Endothelial cell of umbilical vein (primary cell): Measurements from ENCODE around the gene KCTD18. TPM values are rescaled to one million over a fixed set of nuclear protein-coding genes. Genes with fewer than 3 reads are reported as not detected.

Experiments
- BruUV-seq: library from RNA; stranded (reverse); fragments of 400-500 nt; replicated peaks from 2 replicates; lab custom pipeline; 2021; lab: Mats Ljungman, UMichigan
- CTCF ChIA-PET: fragments of 300-600, 350-600 bp; sonication (Branson Sonifier 250); formaldehyde crosslinking; loops from one replicate; lab custom pipeline; 2021; ENCODE audit warnings: antibody characterized with exemption, inconsistent platforms; lab: Charles Lee
- POLR2A ChIA-PET: fragments of 300-600, 350-600 bp; sonication (Branson Sonifier 250); formaldehyde crosslinking; loops from one replicate; lab custom pipeline; 2021; ENCODE audit warnings: antibody characterized with exemption, inconsistent platforms; lab: Charles Lee
- DNase-seq: peaks from one replicate; pipeline ENCODE4 v3.0.0-alpha.2; 2011; ENCODE audit warnings: low read depth, low spot score
- FAIRE-seq: peaks from 2 replicates; lab custom pipeline; 2011; peaks lifted over from hg19 to GRCh38; lab: Jason Lieb, UNC
- H2AFZ ChIP-seq: 2 replicates; pipeline ENCODE4 v1.6.0; 2012; ENCODE audit warnings: low read depth, low read length, control low read depth, inconsistent platforms
- H3K27ac ChIP-seq: 2 replicates; pipeline ENCODE4 v1.5.1; 2011; ENCODE audit warnings: low read depth, mild to moderate bottlenecking, control low read depth, low read length, moderate library complexity; ENCODE audit not compliant: insufficient read depth
- H3K27me3 ChIP-seq, 2 experiments: 2 replicates each; pipeline versions ENCODE4 v1.6.0 to v1.6.1; 2011; ENCODE audit warnings: low read length in 2 of 2, mixed read lengths in 1 of 2; ENCODE audit not compliant: control insufficient read depth in 2 of 2, insufficient read depth in 2 of 2
- H3K36me3 ChIP-seq, 2 experiments: 2 replicates in 1 of 2; 3 replicates in 1 of 2; pipeline ENCODE4 v1.5.1; 2011; ENCODE audit warnings: low read length in 2 of 2, mild to moderate bottlenecking in 1 of 2, moderate library complexity in 1 of 2; ENCODE audit not compliant: control insufficient read depth in 2 of 2, insufficient read depth in 2 of 2; ENCODE audit errors: extremely low read depth in 1 of 2
- H3K4me1 ChIP-seq: 3 replicates; pipeline ENCODE4 v1.5.1; 2011; ENCODE audit warnings: mild to moderate bottlenecking, low read length; ENCODE audit not compliant: control insufficient read depth, insufficient read depth; ENCODE audit errors: extremely low read depth
- H3K4me2 ChIP-seq: 2 replicates; pipeline ENCODE4 v1.6.1; 2011; ENCODE audit warnings: low read length, control low read depth, mixed read lengths; ENCODE audit not compliant: insufficient read depth
- H3K4me3 ChIP-seq, 3 experiments: fragments of 200-600 bp in 1 of 3; sonication (generic), shearing (Covaris generic) in 1 of 3; replicated peaks in 1 of 3; 2 replicates each; pipeline ENCODE4 v1.5.1; 2011 to 2016; ENCODE audit warnings: control low read depth in 3 of 3, low read length in 3 of 3, mild to moderate bottlenecking in 2 of 3, inconsistent platforms in 1 of 3, low read depth in 1 of 3, moderate library complexity in 1 of 3; ENCODE audit not compliant: insufficient read depth in 1 of 3
- H3K79me2 ChIP-seq: 2 replicates; pipeline ENCODE4 v1.6.0; 2012; ENCODE audit warnings: low read length, inconsistent platforms; ENCODE audit not compliant: control insufficient read depth, insufficient read depth
- H3K9ac ChIP-seq: replicated peaks from 2 replicates; pipeline ENCODE3; 2011; ENCODE audit warnings: low read length, control low read depth; ENCODE audit not compliant: insufficient read depth; ENCODE audit errors: extremely low read depth
- H3K9me1 ChIP-seq: replicated peaks from 3 replicates; pipeline ENCODE4 v1.6.0; 2011; ENCODE audit warnings: mild to moderate bottlenecking, low read length; ENCODE audit not compliant: control insufficient read depth, insufficient read depth; ENCODE audit errors: extremely low read depth
- H3K9me3 ChIP-seq: replicated peaks from 2 replicates; pipeline ENCODE4 v1.5.1; 2012; ENCODE audit warnings: low read length, inconsistent platforms; ENCODE audit not compliant: control insufficient read depth, insufficient read depth
- H4K20me1 ChIP-seq: replicated peaks from 2 replicates; pipeline ENCODE3; 2011; ENCODE audit warnings: mild to moderate bottlenecking, low read length; ENCODE audit not compliant: control insufficient read depth, insufficient read depth; ENCODE audit errors: extremely low read depth
- CTCF ChIP-seq, 2 donors: IDR thresholded peaks; 1 replicate in 1 of 2; 2 replicates in 1 of 2; pipeline ENCODE4 v1.5.1; 2011; ENCODE audit warnings: low read length in 2 of 2, mild to moderate bottlenecking in 2 of 2, moderate library complexity in 2 of 2, control low read depth in 1 of 2, inconsistent platforms in 1 of 2, low read depth in 1 of 2; ENCODE audit not compliant: insufficient read depth in 1 of 2; ENCODE audit errors: extremely low read depth in 1 of 2
- EZH2 ChIP-seq: IDR thresholded peaks from 2 replicates; pipeline ENCODE4 v1.6.1; 2012; ENCODE audit warnings: borderline replicate concordance, low read depth, mild to moderate bottlenecking, moderate library complexity, low read length, inconsistent platforms; ENCODE audit not compliant: severe bottlenecking
- FOS ChIP-seq: IDR thresholded peaks from 2 replicates; pipeline ENCODE4 v1.6.1; 2011; ENCODE audit warnings: mild to moderate bottlenecking, low read length, moderate library complexity, borderline replicate concordance; ENCODE audit not compliant: insufficient read depth
- GATA2 ChIP-seq: IDR thresholded peaks from 2 replicates; pipeline ENCODE4 v1.7.0; 2011; ENCODE audit warnings: low read depth, mild to moderate bottlenecking, moderate library complexity, mixed read lengths, low read length; ENCODE audit not compliant: insufficient read length, insufficient read depth
- JUN ChIP-seq: IDR thresholded peaks from 2 replicates; pipeline ENCODE4 v1.6.1; 2011; ENCODE audit warnings: borderline replicate concordance, low read depth; ENCODE audit not compliant: insufficient read length, insufficient read depth
- MAX ChIP-seq: IDR thresholded peaks from 2 replicates; pipeline ENCODE4 v1.6.1; 2011; ENCODE audit not compliant: insufficient read depth, insufficient read length
- MYC ChIP-seq: IDR thresholded peaks from one replicate; pipeline ENCODE4 v1.6.1; 2011; ENCODE audit warnings: mild to moderate bottlenecking, low read depth, low read length
- POLR2A ChIP-seq: IDR thresholded peaks from 2 replicates; pipeline ENCODE4 v1.6.1; 2012; ENCODE audit warnings: low read depth, mild to moderate bottlenecking, control low read depth, low read length
- POLR2AphosphoS5 ChIP-seq: IDR thresholded peaks from 2 replicates; pipeline ENCODE4 v1.6.1; 2012; ENCODE audit warnings: low read depth, mild to moderate bottlenecking, control low read depth, low read length, moderate library complexity; ENCODE audit not compliant: insufficient read depth
- dilution Hi-C: fragments of 300-500 bp; cut with MboI; formaldehyde crosslinking; loops from one replicate; pipeline ENCODE4 v1.15.0; 2019; ENCODE audit warnings: low sequenced_read_pairs; ENCODE audit not compliant: extremely low pct_ligation_motif_present
- intact Hi-C: fragments of 100-400 bp; cut with micrococcal nuclease; formaldehyde crosslinking; loops from one replicate; pipeline ENCODE4 v1.10.0; 2022
- polyA plus RNA-seq, 4 experiments: library from polyadenylated mRNA; depleted of rRNA in 3 of 4; stranded (reverse) in 3 of 4; unstranded in 1 of 4; fragments of >200 nt; gene quantifications; 2 replicates each; pipeline versions ENCODE4 v1.2.1 to v1.2.3, GENCODE V29; 2011 to 2012; ENCODE audit warnings: missing spikeins in 1 of 4
- total RNA-seq: library from RNA; stranded (reverse); gene quantifications from 2 replicates; pipeline ENCODE4 v1.2.3, GENCODE V29; 2021

KCTD18 gene
- total and polyA plus RNA-seq, 2 donors (not counting 3 experiments of a cell fraction or from before 2014, with no cell fraction given): 2.6 to 6.6 TPM

GRCh38 chr2:200461846-200462710, 47.8 kb downstream of the KCTD18 start:
- Histone ChIP-seq H3K4me1 (no peaks in the 10 kb centered on the region), H3K27ac (no peak overlapping the region), H3K9me3 (no peaks in the 10 kb centered on the region), H3K79me2 (no peaks in the 10 kb centered on the region), H3K27me3 (no peaks in the 10 kb centered on the region), H3K9me1 (no peaks in the 10 kb centered on the region), H3K36me3 (peaks cover 0 to 2% of the 10 kb centered on the region in 2 experiments), H3K4me2 (no peak overlapping the region), H4K20me1 (no peaks in the 10 kb centered on the region), H3K4me3 (no peak overlapping the region), H3K9ac (no peak overlapping the region), H2AFZ (no peak overlapping the region)
- no TSS peak for BruUV-seq
- peak; percentile 24 for FAIRE-seq
- DNase-seq: no peak
- TF ChIP-seq POLR2A: no peak
- TF ChIP-seq GATA2: no peak
- no peak for TF ChIP-seq MAX
- TF ChIP-seq JUN: no peak
- no peak for TF ChIP-seq MYC
- no peak for TF ChIP-seq EZH2
- no peak for TF ChIP-seq CTCF (IDR thresholded peaks at IDR 0.05; ENCODE audit: extremely low read depth in 1 of 2, insufficient read depth in 1 of 2, low read depth in 1 of 2, low read length in 2 of 2)
- no peak for TF ChIP-seq POLR2AphosphoS5
- TF ChIP-seq FOS: no peak
- CTCF ChIA-PET: interaction anchor here (1.0 to 1.1 kb wide), 3 partner anchors 8 to 154 kb away, joined by 3 read pairs; no protein-coding TSS in a partner anchor
- dilution Hi-C loops: no loop called here
- POLR2A ChIA-PET: no interaction called here
- intact Hi-C loops: no loop called here
